Spinal cord (tissue), 10 donors: ENCODE data around the gene ALPL. TPM values are rescaled to one million over a fixed set of nuclear protein-coding genes. Genes with fewer than 3 reads are reported as not detected.
A peak's percentile ranks its signal among the peaks of the same experiment; 100 is the strongest.

Source experiments
- DNase-seq, 6 donors: peaks; one replicate each; pipeline versions ENCODE4 v3.0.0 to v3.0.0-alpha.2; 2013 to 2015; ENCODE audit warnings: low spot score in 6 of 6, low read depth in 4 of 6
- H3K27ac ChIP-seq: one replicate; pipeline ENCODE4 v1.5.1; 2013; ENCODE audit warnings: low read depth, low read length, control low read depth
- H3K27me3 ChIP-seq: one replicate; pipeline ENCODE4 v1.6.1; 2013; ENCODE audit warnings: low read length; ENCODE audit not compliant: control insufficient read depth, insufficient read depth
- H3K36me3 ChIP-seq: one replicate; pipeline ENCODE4 v1.6.1; 2013; ENCODE audit warnings: low read length; ENCODE audit not compliant: control insufficient read depth, insufficient read depth
- H3K4me1 ChIP-seq: one replicate; pipeline ENCODE4 v1.6.1; 2013; ENCODE audit warnings: low read length; ENCODE audit not compliant: control insufficient read depth, insufficient read depth
- H3K4me3 ChIP-seq: one replicate; pipeline ENCODE4 v1.5.1; 2013; ENCODE audit warnings: low read depth, low read length, control low read depth
- H3K9me3 ChIP-seq: one replicate; pipeline ENCODE4 v1.6.1; 2013; ENCODE audit warnings: low read length; ENCODE audit not compliant: control insufficient read depth, insufficient read depth
- WGBS: methylation state at CpG from one replicate; pipeline ENCODE4 v1.1.5; 2013; ENCODE audit warnings: missing lambda C conversion rate; ENCODE audit not compliant: insufficient coverage; 5-methylcytosine and 5-hydroxymethylcytosine counted together
- polyA plus RNA-seq, 2 donors: library from polyadenylated mRNA; unstranded; fragments of 120-200 nt; gene quantifications; one replicate each; pipeline ENCODE4 v1.2.1, GENCODE V29; 2013; ENCODE audit not compliant: insufficient read length in 2 of 2
- total RNA-seq, 2 donors: library from RNA; depleted of rRNA in 1 of 2; stranded (reverse); fragments of 120-200 nt in 1 of 2; fragments of >200 nt in 1 of 2; gene quantifications; one replicate each; pipeline versions ENCODE4 v1.2.3 to v1.2.4, GENCODE V29; 2013 to 2014
- donor health status: healthy.

ALPL gene
- total and polyA plus RNA-seq, 4 donors, result 10.5 to 35.7 (median 31.8) TPM

DNA sequence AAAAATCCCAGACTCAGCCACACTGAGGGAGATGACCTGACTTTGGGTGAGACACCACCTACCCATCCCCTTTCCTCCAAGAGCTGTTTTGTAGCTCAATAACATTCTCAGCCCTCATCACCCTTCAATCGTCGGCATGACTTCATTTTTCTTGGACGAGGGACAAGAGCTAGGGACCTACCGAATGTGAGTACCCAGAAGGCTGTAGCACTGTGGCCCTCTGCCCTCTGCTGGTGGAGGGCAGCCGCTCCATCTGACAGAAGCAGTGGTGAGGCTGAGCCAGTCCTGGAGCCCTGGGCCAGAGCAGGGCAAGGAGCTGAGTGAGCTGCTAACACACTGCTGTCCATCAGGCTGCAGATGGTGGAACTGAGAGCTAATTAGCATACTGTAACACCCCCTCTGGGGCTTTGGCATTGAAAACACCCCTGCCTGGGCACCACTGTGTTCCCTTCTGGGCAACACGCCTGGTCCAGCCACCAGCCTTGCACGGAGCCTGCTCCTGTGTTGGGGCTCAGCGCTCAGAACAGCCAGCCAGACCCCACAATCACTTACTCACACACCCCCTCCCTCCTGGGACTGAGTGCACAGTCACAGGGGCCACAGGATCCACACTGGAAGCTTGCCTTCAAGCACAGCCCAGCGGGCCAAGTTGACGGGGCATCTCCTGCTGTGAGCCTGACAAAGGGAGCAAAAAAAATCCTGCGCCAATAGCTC, 18.3 kb upstream of the ALPL start:
- Histone ChIP-seq H3K4me1 (peaks cover 3% of the 10 kb centered on the region), H3K36me3 (no peaks in the 10 kb centered on the region), H3K4me3 (no peak overlapping the region), H3K27me3 (no peaks in the 10 kb centered on the region), H3K27ac (no peak overlapping the region), H3K9me3 (no peaks in the 10 kb centered on the region)
- WGBS, result 85% methylated on average over 10 of the region's 11 CpGs
- no peak for DNase-seq

DNA sequence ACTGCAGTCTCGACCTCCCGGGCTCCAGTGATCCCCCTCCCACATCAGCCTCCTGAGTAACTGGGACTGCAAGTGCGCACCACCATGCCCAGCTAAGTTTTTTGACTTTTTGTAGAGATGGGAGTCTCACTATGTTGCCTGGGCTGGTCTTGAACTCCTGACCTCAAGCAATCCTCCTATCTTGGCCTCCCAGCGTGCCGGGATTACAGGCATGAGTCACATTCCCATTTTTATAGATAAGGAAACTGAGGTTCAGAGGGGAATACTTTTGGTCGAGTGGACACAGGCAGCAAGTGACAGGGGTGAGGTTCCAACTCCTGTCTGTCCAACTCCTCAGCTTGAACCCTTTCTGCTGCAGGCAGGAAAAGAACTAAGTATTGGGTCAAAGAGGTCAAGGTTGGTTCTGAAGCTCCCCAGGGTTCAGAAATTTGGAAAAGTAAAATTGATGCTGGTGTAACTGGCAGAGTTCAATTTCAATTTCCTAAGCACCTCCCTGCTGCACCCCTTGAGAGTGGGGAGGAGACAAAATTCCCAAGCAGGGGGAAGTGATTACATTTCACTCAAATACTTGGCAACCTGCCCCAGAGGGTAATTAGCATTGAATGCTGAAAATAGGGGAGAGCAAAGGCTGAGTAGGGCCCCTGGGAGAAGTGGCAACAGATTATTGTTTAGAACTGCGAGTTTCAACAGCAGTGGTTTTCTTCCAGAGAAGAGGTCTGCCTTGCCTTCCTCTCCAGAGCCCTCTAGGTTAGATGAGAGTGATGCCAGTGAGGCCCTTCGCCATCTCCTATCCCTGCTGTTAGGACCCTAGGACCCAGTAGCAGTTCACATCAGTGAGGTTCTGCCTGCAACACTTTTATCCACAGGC, 17.5 kb upstream of the ALPL start:
- DNase-seq, result peak in 2 of 6 donors; percentile 65 to 71
- Histone ChIP-seq H3K27me3 (no peaks in the 10 kb centered on the region), H3K4me3 (no peak overlapping the region), H3K36me3 (no peaks in the 10 kb centered on the region), H3K27ac (no peak overlapping the region), H3K4me1 (peaks cover 3% of the 10 kb centered on the region), H3K9me3 (no peaks in the 10 kb centered on the region)
- 75% methylated on average over 2 of the region's 8 CpGs for WGBS

DNA sequence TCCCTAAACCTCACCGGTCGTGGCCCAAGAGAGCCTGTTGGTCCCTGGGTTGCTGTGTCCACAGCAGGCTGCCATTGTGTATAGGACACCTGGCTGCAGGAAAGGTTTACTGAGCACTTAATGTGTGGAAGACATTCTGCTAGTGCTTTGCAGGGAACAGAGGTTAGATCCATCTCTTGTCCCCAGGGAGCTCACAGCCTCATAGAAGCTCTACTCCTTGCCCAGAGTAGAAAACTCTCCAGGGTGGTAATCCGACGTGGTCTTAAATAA, 16.9 kb upstream of the ALPL start:
- H3K4me3 ChIP-seq, result no peak overlapping the region
- WGBS, result 17% methylated on average over 1 of the region's 4 CpGs
- no peaks in the 10 kb centered on the region for H3K9me3 ChIP-seq
- peaks cover 3% of the 10 kb centered on the region for H3K4me1 ChIP-seq
- no peaks in the 10 kb centered on the region for H3K36me3 ChIP-seq
- H3K27me3 ChIP-seq, result no peaks in the 10 kb centered on the region
- H3K27ac ChIP-seq, result no peak overlapping the region
- DNase-seq, result no peak

DNA sequence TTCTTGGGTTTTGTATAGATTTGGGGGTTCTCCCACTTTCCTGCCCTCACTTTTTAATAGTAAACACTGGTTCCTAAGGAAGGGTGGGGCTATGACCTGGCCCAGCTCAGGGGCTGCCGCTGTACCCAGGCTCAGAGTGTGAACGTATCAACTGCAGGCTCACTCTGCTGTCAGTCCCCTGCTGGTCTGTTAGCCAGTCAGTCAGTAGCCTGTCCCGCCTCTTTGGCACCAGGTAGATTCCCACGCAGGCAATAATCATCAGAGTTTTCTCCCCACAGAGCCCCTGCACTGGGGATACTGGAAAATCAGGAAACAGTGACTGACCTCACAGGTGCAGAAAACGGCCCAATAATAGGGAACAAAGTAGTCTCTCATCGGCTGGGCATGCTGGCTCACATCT, 15.0 kb upstream of the ALPL start:
- Histone ChIP-seq H3K4me3 (no peak overlapping the region), H3K9me3 (no peaks in the 10 kb centered on the region), H3K27ac (no peak overlapping the region), H3K27me3 (no peaks in the 10 kb centered on the region), H3K4me1 (peaks cover 3% of the 10 kb centered on the region), H3K36me3 (no peaks in the 10 kb centered on the region)
- no peak for DNase-seq
- WGBS, result 79% methylated on average over 5 of the region's 6 CpGs

DNA sequence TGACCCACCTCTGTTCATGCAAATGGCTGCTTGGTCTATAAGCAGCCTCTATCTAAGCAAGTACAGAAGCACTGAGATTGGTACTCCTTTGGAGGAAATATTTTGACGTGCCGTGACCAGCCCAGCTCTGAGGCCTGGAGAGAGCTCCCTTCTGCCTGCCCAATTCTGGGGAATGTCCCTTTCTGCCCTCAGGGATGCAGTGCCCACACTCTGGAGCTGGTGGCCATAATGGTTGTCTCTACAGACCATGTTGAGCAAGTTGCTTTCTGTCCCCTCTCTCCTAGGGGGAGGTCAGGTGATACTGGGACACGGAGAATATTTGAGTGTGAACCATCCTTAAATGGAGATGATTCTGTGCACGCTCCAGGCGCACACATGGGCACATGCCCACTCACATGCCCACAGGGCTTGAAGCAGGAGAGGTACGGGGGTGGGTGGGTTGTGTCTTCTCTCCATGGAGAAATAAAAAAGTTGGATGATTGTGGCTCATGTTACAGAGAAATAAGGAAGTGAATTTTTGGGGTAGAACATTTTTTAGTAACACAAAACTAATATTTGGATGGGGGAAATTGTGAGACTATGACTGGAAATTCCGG, 13.9 kb upstream of the ALPL start:
- Histone ChIP-seq H3K27ac (no peak overlapping the region), H3K27me3 (no peaks in the 10 kb centered on the region), H3K9me3 (no peaks in the 10 kb centered on the region), H3K36me3 (no peaks in the 10 kb centered on the region), H3K4me3 (no peak overlapping the region), H3K4me1 (peaks cover 3% of the 10 kb centered on the region)
- DNase-seq, result no peak
- 96% methylated on average over 4 of the region's 7 CpGs for WGBS

DNA sequence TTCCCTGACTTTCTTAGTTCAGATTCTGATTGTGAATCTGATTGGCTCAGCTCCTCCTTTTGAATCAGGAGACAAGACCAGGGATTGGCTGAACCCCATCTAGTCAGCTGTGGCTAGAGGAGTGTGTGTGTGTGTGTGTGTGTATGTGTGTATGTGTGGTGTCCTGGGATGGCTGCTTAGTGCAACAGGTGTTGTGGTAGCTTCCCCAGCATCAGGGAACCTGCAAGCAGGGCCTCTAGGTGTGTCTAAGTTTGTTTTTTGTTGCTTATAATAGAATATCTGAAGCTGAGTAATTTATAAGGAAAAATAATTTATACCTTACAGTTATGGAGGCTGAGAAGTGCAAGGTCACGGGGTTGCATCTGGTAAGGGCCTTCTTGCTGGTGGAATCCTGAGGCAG, 13.2 kb upstream of the ALPL start:
- 100% methylated on average over 1 of the region's 1 CpG for WGBS

DNA sequence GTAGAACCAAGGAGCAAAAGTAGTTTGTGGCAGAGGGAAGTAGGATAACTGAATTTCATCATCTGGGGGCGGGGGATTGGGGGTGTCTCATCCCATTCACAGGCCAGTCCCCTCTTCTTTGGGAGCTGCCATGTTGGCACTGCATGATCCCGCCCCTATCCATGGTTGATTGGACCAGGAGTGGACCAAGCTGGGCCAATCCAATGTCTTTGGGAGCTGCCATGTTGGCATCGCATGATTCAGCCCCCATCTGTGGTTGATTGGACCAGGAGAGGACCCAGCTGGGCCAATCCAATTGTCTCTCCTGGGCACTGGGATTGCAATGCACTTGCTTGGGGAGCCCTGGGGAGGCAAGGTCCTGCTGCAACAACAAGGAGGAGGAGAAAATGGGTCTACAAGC, 12.3 kb upstream of the ALPL start:
- H3K4me3 ChIP-seq, result no peak overlapping the region
- no peak for DNase-seq
- 96% methylated on average over 2 of the region's 3 CpGs for WGBS
- H3K27me3 ChIP-seq, result no peaks in the 10 kb centered on the region
- H3K4me1 ChIP-seq, result peaks cover 3% of the 10 kb centered on the region
- H3K9me3 ChIP-seq, result no peaks in the 10 kb centered on the region
- H3K36me3 ChIP-seq, result no peaks in the 10 kb centered on the region
- no peak overlapping the region for H3K27ac ChIP-seq

More for the DNA sequence above, 13.2 kb upstream of the ALPL start:
- no peak overlapping the region for H3K27ac ChIP-seq
- no peaks in the 10 kb centered on the region for H3K9me3 ChIP-seq
- H3K36me3 ChIP-seq, result no peaks in the 10 kb centered on the region
- no peak overlapping the region for H3K4me3 ChIP-seq
- no peak for DNase-seq
- H3K27me3 ChIP-seq, result no peaks in the 10 kb centered on the region
- H3K4me1 ChIP-seq, result peaks cover 3% of the 10 kb centered on the region

DNA sequence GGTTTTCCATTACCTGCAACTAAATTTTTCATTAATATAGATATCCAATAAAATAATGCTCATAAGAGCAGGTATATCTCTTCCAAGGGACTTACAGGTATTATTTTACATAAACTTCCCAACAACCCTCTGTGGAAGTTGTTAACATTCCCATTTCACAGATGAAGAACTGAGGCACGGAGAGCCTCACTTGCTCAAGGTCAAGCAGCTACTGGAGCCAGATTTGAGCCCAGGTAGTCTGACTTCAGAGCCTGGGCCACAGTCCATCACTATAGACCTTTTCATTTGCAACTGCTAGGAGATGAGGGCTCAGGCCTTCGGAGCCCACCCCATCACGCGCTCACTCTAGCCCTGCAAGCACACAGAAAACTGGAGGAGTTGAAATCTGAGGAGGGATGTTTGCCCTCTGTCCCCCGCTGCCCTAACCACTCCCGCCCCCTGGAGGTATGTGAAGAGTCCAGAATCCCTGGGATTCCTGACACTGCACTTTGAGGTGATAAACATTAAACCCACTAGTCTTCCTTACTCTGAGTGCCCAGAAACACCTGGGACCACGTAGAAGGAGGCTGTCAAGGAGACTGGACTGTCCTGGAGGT, 11.7 kb upstream of the ALPL start:
- no peak overlapping the region for H3K4me3 ChIP-seq
- no peaks in the 10 kb centered on the region for H3K36me3 ChIP-seq
- no peaks in the 10 kb centered on the region for H3K9me3 ChIP-seq
- no peaks in the 10 kb centered on the region for H3K4me1 ChIP-seq
- DNase-seq, result no peak
- WGBS, result 49% methylated on average over 2 of the region's 7 CpGs
- no peak overlapping the region for H3K27ac ChIP-seq
- no peaks in the 10 kb centered on the region for H3K27me3 ChIP-seq

DNA sequence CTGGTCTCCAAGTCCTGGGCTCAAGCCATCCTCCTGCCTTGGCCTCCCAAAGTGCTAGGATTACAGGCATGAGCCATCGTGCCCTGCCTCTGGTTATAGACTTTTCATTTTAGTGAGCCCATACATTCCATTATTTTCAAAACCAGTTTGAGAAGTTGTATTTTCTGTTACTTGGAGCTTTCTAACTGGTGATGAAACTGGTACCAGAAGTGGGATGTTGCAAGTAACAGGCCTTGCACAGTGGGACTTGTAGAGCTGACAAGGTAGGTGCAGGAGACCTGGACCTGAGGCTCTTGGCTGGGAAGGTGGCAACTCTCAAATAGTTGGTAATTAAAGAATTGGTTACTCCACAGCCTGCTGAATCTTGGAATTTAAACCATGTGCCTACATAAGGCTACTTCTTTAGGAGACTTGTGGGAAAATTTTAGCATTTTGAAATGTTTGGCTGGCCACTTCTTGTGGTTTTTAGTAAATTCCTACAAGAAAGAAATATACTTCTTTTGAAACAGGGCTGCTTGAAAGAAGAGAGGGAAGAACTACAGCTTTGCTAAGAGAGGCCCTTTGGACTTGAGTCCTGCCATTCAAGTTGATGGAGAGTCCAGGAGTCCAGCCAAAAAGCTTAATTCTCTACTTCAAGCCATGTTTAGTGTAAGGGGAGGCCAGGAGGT, 9.8 kb upstream of the ALPL start:
- H3K9me3 ChIP-seq, result no peaks in the 10 kb centered on the region
- no peaks in the 10 kb centered on the region for H3K36me3 ChIP-seq
- no peak for DNase-seq
- H3K4me1 ChIP-seq, result peaks cover 8% of the 10 kb centered on the region
- no peak overlapping the region for H3K4me3 ChIP-seq
- no peaks in the 10 kb centered on the region for H3K27me3 ChIP-seq
- no peak overlapping the region for H3K27ac ChIP-seq
- WGBS, result no CpG with 5 or more reads among the region's 1 CpG
